ENCODE measurements around the gene KRT82.
"Not testable (repeated sequence)": the region's sequence is repeated elsewhere in the genome, so short reads cannot be mapped to it uniquely, and the experiment has no call there.

The KRT82 gene

GRCh38 chr12:52434760-52435530 lies 28.8 kb upstream of the KRT82 start:
- no peak for DNase-seq

DNA sequence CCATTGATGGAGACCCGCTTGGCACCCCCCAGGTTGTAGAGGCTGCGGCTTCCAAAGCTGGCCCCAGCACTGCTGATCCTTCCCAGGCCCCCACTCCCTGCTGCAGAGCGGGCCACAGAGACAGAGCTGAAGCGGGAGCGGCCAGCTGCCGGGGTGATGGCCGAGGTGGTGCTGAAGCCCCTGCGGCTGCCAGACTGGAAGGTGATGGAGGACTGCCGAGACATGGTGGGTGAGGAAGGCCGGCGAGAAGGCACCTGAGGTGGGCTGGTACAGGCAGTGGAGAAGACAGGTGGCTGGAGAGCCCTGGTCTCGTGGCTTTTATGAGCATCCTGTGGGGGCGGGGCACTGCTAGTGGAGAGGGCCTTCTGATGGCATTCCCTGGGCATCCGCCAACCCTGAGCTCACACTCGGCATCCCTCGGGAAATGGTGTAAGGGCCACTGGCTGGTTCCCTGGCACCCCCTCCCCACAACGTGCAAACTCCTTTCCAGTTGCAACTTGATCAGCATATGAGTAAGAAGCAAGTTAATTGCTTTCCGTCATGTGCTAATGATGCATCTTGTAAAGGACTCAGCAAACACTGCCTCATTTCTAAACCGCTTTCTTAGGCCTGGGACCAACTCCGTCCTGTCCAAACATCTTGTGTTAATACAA lies 28.1 kb upstream of the KRT82 start, which contains the start of gene KRT75:
KRT75 (minus strand) TSS at position 291 of the 653 bp plus-strand sequence; CDS start at position 224, 67 bp downstream.
- DNase-seq: no peak

DNA sequence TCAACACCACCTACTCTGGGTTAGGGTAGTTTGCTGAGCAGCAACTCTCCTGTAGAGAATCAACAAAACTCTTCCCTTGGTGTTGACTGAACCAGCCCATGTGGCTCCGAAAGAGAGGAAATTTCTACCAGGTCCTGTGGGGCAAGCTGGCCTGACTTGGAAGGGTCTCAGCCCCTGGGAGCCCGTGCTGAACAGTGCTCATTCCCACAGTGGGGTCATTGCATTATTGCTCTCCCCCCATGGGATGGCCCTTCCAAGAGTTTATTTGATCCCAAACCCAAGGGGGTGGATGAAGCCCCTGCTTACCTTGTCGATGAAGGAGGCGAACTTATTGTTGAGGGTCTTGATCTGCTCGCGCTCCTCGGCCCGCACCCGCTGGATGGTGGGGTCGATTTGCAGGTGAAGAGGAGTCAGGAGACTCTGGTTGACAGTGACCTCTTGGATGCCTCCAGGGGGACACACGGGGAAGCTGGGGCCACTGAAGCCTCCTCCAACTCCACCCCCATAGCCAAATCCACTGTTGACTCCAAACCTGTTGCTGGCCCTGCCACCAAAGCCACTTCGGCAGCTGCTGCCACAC lies 27.5 kb upstream of the KRT82 start:
- DNase-seq: no peak

- no peak for DNase-seq
Observed at GRCh38 chr12:52432559-52433207, 26.5 kb upstream of the KRT82 start.

GRCh38 chr12:52428121-52428520 lies 22.0 kb upstream of the KRT82 start:
- DNase-seq: no peak

GRCh38 chr12:52427083-52427482 lies 20.9 kb upstream of the KRT82 start:
- no peak for DNase-seq

GRCh38 chr12:52426034-52426433 lies 19.9 kb upstream of the KRT82 start:
- DNase-seq: no peak

DNA sequence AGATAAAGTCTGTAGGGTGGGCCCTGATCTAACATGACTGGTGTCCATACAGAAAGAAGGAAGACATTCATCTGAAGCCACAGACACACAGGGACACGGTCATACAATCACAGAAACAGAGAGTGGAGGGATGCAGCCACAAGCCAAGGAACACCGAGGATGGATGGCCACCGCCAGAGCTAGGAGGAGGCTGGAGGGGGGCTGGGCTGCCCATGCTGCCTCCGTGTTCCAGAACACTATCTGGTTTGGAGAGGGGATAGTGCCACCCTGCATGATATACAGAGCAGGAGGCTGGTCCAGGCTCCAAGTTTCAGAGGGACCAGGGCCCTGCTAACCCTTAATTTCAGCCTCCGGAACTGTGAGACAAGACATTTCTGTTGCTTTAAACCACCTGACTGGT lies 19.3 kb upstream of the KRT82 start:
- no peak for DNase-seq

- DNase-seq: no peak
Observed at GRCh38 chr12:52423661-52424500, 17.7 kb upstream of the KRT82 start.

DNA sequence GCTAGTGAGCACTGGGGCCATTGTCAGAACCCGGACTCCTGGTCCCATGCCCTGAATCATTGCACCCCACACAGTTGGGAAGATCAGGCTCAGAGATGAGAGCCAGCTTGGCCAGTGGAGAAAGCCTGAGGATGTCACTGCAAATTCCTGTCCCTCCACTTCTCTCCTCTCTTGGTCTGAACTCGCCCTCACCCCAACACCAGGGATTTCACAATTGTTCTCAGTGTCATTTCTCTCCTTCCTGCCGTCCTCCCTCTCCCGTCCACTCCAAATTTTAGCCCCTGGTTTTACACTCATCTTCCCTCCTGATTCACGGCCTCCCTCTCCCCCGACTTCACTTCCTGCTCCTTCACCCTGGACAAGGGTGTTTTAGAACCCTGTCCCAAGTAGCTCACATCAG lies 16.9 kb upstream of the KRT82 start:
- DNase-seq: no peak

DNA sequence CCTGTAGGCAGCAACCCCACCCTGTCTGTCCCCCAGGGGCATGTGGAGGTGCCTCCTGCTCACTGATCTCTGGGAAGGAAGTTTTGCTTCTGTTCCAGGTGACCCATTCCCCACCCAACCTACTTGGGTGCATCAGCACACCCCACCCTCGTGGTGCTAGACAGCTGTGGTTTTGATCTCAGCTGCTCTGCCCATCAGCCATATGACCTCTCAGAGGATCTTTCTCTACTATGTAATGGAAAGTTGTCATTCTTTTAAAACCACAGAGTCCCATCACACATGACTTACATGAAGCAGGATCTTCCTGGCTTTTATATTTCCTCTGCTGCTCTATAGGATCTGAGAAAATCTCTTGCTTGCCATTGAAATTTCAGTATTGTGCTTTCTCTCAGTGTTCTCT lies 13.5 kb upstream of the KRT82 start:
- no peak for DNase-seq

GRCh38 chr12:52418576-52419110 lies 12.5 kb upstream of the KRT82 start:
- DNase-seq: no peak

GRCh38 chr12:52417740-52418139 lies 11.6 kb upstream of the KRT82 start:
- no peak for DNase-seq

GRCh38 chr12:52416795-52417194 lies 10.7 kb upstream of the KRT82 start:
- DNase-seq: no peak

- DNase-seq: no peak
Observed at GRCh38 chr12:52415870-52416750, 10.0 kb upstream of the KRT82 start.

GRCh38 chr12:52414936-52415335 lies 8.8 kb upstream of the KRT82 start:
- no peak for DNase-seq

DNA sequence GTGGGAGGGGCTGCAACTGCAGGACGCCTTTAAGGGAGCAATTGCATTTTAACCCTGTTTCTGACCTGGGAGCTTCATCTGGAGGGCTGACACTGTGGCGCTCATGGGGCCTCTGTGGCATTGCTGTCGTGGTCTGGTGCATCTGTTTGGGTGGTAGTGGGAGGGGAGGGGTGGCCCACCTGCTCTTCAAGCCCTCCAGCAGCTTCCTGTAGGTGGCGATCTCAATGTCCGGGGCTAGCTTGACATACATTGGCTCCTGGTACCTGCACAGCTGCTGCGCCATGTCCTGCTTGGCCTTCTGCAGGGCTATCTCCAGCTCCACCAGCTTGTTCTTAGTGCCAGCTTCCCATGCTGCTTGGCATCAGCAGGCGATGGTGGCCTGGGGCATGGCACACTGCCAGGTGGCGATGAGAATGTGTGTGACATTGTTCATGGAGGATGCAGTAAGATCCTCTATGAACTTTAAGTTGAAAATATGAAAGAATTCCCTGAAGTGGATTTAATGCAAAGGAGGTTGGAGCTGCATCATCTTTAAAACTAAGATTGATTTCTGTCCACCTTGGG lies 7.7 kb upstream of the KRT82 start:
- DNase-seq: no peak

DNA sequence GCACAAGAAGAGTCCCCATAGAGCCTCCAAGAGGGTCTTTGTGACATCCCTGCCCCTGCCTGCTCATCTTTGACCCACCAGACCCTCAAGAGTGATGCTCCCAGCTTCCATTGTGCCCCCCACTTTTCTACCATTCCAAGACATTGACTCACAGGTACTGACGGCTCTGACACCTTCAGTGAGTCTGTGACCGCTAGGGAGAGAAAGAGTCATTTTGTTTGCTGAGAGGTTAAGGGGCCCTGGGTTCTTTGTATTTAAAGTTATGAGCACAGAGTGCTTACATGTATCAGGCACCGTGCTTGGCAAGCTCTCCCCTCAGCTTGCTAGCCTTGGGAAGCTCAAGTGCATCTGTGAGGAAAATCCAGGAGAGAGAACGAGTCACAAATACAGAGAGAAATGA lies 7.1 kb upstream of the KRT82 start:
- DNase-seq: no peak

DNA sequence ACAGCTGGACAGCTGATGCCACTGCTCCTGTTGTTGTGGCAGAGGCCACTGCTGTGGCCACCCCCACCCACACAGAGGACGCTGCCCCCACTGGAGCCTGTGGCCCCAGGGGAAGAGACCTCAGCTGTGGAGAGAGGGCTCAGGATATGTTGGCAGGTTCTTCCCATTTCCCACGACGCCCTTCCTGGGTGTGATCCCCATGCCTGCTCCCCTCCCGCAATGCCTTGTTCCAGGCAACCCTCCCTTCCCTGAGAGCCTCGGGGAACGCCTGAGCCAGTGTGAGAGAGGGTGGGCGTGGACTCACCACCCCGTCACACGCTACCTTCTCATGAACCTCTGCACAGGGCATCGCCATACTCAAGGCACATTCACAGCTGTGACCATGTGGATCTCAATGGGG lies 5.7 kb upstream of the KRT82 start:
- no peak for DNase-seq

GRCh38 chr12:52410589-52411248 lies 4.6 kb upstream of the KRT82 start:
- not testable (repeated sequence) for DNase-seq

Measured in NCI-H2227 treated with DMSO at 0.1 percent for 48 hours (cell line).